ENCODE results near the gene NAMPT.
"Not testable (repeated sequence)": the region's sequence is repeated elsewhere in the genome, so short reads cannot be mapped to it uniquely, and the experiment has no call there.

The NAMPT gene

DNA sequence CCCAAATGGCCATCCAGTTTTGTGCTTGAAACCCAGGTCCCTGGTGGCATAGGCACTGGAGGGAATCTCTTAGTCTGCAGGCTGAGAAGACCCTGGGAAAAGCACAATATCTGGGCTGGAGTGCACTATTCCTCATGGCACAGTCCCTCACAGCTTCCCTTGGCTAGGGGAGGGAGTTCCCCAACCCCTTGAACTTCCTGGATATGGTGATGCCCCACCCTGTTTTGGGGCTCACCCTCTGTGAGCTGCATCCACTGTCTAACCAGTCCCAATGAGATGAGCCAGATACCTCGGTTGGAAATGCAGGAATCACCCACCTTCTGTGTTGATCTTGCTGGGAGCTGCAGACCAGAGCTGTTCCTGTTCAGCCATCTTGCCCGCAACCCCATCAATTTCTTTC lies 19.8 kb upstream of the NAMPT start:
- no peak for DNase-seq (ENCODE audit: low read depth in 2 of 2)

DNA sequence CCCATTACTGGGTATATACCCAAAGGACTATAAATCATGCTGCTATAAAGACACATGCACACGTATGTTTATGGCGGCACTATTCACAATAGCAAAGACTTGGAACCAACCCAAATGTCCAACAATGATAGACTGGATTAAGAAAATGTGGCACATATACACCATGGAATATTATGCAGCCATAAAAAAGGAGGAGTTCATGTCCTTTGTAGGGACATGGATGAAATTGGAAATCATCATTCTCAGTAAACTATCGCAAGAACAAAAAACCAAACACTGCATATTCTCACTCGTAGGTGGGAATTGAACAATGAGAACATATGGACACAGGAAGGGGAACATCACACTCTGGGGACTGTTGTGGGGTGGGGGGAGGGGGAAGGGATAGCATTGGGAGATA lies 13.8 kb upstream of the NAMPT start:
- not testable (repeated sequence) for DNase-seq (ENCODE audit: low read depth in 2 of 2)

DNA sequence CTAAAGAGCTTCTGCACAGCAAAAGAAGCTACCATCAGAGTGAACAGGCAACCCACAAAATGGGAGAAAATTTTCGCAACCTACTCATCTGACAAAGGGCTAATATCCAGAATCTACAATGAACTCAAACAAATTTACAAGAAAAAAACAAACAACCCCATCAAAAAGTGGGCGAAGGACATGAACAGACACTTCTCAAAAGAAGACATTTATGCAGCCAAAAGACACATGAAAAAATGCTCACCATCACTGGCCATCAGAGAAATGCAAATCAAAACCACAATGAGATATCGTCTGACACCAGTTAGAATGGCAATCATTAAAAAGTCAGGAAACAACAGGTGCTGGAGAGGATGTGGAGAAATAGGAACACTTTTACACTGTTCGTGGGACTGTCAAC lies 13.4 kb upstream of the NAMPT start:
- DNase-seq (ENCODE audit: low read depth in 2 of 2), result not testable (repeated sequence)

DNA sequence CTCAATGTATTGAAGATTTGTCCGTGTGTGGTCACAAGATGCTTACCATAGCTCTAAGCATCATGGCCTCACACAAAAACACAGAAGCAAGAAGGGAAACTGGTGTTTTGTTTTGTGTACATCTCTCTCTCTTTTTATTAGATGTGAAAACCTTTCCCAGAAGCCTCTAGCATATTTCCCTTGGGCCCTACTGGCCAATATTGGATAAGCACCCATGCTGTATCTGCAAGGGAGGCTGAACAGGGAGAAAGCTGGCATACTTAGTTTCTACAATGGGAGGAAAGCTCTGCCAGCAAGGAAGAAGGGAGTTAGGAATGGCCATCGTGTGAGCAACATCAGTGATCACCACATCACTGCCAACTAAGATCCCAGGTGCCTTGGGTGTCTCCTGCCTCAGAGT lies 9.6 kb upstream of the NAMPT start:
- DNase-seq (ENCODE audit: low read depth in 2 of 2), result no peak

DNA sequence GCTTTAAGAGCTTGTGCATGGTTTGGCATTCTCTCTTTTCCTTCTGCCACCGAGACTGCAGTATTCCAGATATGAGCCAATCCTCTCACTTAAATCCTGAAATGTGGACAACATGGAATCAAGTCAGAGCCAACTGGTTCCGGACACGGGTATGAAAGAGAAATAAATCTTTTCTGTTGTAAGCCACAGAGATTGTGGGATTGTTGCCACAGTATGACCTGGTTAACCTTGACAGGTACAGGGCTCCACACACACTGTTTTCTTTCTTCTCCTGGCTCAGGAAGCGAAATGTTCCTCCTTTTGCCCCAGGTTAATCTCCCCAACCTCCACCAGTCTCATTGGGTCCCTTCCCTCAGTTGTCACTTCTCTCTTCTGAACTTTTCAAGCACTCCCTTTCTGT lies 6.5 kb upstream of the NAMPT start:
- no peak for DNase-seq (ENCODE audit: low read depth in 2 of 2)

DNA sequence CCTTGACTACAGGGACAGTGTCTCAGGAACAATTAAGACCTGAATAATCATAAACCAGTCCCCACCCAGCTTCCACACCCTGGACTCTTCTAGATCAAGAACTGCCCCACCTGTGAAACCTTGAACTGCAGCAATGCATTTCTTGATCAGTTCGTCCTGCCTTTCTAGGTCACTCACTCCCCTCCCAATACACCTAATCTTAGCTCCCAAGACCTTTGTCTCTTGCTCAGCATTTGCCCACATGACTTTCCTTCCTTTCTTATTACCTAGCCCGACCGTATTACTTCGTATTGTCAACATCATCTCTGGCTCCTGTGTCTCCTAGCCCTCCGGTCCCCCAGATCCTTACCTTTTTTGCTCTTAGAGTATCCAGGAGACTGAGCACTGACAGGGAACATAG lies 5.5 kb upstream of the NAMPT start:
- DNase-seq (ENCODE audit: low read depth in 2 of 2), result no peak

DNA sequence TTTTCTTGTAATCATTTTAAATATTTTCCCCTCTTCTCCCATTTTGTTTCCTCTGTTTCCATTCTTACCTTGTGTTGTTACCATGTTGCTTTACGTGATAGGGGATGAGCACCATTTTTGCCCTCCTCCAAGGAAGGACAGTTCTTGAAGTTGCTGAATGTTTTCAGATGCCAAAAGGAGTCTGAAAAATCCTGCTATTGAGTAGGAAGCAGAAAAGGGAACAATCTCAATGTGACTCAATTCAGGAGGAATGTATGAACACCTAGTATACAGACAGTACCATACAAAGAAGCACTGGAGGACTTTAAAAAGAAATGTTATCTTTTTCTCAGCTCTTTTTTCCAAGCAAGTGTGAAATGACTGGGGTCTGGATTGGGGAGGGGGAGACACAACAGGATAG lies 5.1 kb upstream of the NAMPT start:
- DNase-seq (ENCODE audit: low read depth in 2 of 2), result no peak

DNA sequence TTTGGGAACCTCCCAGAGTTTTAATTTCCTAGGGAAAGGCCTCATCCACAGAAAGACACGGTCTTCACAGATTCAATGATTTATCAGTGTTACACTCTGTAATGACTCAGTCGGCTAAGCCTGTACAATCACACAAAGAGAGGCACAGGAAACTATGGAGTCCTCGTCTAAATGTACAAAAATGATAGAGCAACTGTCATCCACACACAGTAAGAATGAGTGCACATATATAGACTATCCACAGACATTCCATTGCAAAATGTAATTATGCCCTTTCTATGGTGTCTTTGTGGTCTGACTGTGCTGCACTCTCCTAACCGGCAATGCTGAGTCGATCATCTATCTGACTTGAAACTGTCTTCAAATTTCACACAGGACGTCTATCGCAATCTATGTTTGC lies 3.5 kb upstream of the NAMPT start:
- no peak for DNase-seq (ENCODE audit: low read depth in 2 of 2)

DNA sequence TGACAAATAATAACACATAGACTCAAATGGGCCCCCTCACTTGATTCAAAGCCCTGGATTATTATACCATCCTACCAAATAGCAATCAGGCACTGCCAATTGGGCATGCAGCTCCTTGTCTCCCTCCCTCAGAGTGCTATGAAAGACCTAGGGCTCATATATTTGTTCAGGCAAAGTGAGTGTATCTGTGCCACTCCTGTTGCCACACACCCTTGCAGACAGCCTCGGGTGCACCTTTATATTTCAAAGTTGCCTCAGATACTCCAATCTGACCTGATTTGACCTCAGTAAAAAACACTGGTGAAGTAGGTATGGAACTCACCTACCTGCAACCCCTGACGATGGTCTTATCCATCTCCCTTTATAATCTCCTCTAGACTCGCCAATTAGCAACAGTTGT lies 3.0 kb upstream of the NAMPT start:
- DNase-seq (ENCODE audit: low read depth in 2 of 2), result no peak

DNA sequence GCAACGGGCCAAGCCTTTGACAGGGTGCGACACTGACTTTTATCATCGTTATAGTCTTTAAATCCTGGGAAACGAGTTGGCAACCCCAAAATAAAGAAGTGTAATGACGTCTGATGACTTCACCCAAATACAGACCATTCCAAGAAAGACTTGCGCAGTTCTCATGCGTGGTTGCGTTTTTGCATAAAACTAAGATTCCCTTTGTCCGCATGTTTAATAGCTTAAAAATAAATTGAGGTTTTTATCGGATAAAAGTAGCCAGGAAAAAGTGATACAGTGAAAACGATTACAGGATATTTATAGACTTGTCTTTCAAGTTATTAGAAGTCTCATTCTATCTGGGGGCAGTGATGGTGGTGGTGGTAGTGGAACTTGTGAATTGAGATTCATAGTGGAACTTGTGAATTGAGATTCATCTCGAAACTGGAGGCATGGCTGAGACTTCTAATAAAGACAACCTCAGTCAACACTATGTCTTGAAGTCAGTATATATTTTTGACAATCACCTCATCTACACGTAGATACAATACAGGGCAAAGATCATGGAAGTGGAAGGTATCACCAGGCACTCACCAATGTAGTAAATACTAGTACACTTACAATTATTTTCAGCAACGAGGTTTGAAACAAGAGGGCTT lies 1.2 kb upstream of the NAMPT start:
- peak in 1 of 2 donors; percentile 28 for DNase-seq (ENCODE audit: low read depth in 2 of 2)

DNA sequence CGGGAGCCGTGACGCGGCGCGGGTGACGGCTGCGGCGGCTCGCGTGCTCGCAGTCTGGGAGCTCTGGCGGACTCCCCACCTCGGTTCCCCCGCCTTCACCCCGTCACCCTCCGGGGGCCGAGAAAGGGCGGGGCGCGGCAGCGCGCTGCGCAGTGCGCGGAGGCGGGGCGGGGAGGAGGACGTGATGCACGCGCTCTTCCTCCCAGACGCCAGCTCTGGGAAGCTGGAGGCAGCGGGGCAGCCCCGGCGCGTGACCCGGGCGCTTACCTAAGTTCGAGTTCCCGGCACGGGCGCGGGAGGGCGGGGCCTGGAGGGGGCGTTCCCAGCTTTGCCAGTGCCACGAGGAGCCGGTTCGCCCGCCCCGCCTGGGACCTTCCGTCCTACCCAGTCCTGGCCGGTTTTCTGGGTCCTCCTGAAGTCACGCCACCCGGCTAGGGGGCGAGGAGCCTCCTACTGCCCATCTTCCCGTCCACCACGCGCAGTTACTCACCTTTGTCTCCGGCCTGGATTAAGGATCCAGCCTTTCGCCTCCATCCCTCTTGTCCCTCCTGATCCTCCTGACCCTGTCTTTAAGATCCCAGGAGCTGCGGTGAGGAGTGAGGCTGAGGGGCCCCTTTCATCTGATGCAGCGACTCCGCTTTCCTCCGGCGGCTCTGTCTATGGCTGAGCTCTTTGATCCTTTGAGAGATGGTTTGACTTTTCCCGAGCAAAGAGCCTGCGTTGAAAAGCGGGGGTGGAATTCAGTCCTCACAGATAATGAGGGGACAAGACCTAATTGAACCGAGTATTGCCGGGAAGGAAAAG lies 470 bp upstream of the NAMPT start:
- DNase-seq (ENCODE audit: low read depth in 2 of 2), result peak; percentile 99

DNA sequence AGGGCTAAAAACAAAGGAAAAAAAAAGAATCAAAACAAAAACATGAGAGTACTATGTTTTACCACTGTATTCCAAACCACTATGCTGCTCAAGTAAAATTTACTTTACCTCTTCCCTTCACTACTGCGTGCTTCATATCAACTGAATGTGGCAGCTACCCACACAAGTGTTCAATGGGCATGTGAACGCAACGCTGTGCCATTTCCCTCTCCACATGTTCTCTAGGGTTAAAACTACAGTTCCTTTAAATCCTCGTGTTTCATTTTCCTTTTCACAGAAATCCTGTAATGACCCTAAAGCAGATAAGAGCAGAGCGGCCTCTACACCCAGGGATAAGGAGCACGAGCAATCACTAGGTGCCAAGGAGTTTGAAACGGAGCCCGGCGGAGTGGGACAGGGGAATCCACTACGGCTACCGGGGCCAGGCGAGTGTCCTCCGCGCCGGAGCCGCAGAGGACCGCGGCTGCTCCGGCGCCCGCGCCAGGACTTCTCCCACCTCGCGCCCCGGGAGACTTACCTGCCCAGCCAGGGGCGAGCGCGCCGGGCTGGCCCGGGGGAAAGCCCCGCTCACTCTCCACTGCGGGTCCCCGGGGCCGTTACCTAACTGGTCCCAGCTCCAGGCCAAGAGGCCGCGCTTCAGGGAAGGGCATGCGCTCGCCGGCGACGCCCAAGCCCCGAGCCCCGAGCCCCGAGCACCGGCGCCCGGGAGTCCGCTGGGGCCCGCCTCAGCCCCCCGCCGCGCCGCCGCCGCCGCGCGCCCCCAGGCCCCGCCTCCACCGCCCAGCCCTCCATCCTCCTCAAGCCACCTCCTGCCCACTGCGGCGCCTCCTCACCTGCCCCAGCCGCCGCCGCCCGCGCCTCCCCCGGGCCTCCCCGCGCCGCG lies 711 bp downstream of the NAMPT start:
- DNase-seq (ENCODE audit: low read depth in 2 of 2), result peak; percentile 42 to 53

DNA sequence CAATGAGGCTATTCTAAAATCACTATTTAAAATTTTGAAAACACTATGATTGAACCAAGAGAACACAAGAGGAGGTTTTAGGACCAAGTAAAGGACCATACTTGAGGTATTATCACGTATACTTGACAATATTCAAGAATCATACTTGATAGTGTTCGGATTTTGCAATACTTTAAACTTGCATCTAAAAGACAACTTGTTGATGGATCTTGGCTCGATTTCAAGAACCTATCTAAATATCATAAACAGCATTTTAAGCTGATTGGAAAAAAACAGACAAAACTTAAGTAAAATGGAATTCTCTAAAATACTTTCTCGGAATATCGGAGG lies 1.3 kb downstream of the NAMPT start:
- no peak for DNase-seq (ENCODE audit: low read depth in 2 of 2)

DNA sequence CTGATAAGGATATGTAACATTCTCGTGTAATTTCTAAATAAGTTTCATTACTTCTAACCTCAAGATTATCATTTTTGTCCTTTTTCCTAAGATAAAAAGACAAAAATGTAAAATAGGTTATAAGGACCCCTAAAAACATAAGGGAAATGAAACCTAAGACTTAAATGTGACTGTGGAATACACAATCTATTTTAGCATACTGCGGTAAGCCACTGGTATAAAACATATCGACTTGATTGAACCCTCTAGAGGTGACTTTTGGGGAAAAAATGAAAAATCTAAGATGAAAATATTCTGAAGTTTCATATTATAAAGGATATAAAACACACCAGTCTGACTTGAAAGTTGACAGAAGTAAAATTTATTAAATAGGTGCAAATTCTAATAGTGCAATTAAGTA lies 1.9 kb downstream of the NAMPT start:
- DNase-seq (ENCODE audit: low read depth in 2 of 2), result no peak

DNA sequence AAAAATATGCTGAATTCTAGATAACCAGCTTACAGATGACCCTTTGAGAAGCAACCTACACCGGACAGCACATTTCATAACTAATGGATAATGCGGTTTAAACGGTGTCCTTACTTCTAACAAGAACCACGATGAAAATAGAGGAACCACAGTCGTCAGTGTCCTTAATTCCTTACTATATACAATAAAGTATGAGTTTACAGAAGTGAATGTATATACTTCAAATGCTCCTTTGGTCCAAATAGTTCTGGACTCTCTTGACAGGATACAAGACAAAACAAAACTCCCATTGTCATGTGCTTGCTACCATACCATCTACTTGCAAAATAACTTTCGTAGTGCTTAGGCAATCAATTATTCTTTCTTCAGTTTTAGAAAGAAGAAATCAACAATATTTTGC lies 2.4 kb downstream of the NAMPT start:
- no peak for DNase-seq (ENCODE audit: low read depth in 2 of 2)

DNA sequence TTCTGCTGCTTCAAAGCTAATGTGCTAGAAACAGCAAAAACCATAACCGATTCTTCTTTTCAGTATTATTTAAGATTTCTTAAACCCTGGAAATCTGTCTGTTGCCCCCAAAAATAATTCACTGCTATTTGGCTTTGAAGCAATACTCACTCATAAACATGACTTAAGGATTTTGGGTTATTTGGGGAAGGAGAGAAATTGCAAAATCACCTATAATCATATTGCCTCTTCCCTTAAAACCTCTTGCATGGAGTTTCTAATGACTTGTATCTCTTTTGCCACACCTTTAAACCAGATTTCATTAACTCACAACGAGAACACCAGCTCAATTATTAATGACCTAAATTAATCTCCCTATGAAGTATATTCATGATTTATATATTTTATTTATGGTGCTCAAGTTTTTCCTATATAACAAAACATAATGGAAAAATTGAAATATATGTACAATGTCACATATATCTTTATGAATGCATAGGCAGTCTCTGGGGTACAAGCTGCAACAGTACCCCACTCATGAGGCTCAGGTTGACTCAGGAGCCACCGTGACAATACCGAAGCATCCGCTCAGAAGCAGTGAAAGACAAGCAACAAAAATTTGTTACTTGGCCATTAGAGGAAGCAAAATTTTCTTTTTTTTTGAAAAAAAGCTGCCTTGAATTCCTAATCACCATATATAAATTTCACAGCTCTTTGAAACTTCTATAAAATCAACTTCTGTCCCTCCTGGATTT lies 3.0 kb downstream of the NAMPT start:
- DNase-seq (ENCODE audit: low read depth in 2 of 2), result no peak

DNA sequence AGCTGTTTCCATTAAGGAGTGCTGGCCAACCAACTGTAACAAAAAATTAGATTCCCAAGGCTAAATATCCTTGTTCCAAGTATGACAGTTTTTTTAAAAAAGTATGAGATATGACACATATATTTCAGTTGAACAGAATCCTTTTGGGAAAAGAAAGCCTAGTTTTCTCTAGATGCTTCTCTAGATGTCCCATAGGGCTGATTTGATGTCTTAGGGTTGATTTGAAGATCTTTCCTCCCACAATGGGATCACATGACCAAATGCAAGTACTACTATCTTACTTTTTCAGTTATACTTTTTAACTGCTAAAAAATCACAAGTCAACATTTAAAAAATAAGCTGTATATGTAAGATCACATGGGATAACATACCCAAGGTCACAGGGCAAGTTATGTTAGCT lies 3.7 kb downstream of the NAMPT start:
- no peak for DNase-seq (ENCODE audit: low read depth in 2 of 2)

DNA sequence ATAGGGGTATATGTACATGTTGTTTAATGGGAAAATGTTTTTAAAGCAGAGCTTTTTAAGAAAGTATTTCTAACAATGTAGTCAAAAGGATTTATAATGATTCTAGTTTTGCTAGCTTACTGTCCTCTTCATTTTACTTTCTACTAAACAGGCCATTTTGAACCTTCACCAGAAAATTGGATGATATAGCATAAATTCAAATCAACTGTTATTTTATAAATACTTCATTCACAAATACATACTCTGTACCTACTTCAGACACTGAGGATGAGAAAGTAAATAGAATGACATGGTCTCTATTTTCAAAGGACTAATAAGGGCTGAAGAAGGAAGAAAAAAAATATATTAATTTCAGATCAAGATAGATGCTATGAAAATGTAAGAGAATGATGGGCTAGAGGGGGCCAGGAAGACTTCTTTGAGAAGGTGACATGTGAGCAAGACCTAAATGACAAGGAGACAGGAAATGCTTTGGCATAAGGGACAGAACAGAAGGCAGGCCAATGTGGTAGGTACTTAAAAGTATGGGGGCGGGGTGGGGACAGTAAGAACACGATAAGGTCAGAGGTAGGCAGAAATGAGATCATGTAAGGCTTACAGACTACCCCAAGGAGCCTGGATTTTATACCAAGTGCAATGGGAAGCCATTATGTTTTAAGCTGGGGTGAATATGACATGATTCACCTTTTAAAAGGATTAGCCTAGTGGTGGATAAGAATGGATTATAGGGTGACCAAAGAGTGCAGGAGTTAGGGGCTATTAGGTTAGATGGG lies 5.2 kb downstream of the NAMPT start:
- DNase-seq (ENCODE audit: low read depth in 2 of 2), result no peak

DNA sequence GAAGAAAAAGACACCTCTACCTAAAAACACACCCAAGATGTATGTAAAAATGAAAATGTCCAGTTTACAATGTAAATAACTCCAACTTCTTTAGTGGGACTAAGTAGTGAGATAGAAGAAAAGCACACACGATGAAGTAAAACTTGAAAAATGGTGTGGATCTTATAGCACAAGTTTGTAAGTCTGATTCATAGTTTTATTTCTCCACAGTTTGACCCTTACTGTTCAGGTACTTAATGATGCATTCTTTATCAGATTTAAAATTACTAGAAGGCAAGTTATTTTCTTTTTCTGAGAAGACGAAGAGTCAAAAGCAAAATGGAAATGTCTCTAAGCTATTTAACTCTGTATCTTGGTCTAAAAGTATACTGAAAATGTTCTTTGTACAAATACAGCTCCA lies 6.1 kb downstream of the NAMPT start:
- DNase-seq (ENCODE audit: low read depth in 2 of 2), result no peak

DNA sequence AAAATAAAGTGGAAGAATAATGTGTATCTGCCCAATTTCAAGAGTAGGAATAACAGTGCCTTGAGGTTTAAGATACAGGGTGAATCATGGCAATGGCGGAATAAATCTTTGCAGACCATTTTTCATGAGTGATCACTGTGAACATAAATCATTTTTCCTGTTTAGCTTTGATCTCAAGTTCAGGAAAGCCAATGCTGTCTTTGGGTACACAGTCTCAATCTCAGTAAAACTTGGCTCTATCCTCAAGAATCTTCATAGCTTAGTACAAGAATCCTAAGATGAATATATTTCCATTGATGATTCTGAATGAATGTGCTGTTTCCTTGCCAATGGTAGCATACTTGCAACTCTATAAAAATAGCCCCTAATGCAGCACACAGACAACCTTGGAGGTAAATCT lies 6.8 kb downstream of the NAMPT start:
- no peak for DNase-seq (ENCODE audit: low read depth in 2 of 2)

DNA sequence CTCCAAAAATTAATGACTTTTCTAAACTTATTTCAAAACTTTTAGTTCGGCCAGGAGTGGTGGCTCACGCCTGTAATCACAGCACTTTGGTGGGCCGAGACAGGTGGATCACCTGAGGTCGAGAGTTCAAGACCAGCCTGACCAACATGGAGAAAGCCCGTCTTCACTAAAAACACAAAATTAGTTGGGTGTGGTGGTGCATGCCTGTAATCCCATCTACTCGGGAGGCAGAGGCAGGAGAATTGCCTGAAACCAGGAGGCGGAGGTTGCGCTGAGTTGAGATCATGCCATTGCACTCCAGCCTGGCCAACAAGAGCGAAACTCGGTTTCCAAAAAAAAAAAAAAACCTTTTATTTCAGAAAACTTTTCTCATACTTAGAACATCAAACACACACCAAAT lies 8.3 kb downstream of the NAMPT start:
- no peak for DNase-seq (ENCODE audit: low read depth in 2 of 2)

Data from stimulated activated CD8-positive, alpha-beta memory T cell treated with anti-CD3 and anti-CD28 coated beads, Interleukin-15, amount 100 ng/mL, for 4 hours (primary cell).